HCT116 (cell line): ENCODE measurements around the gene INAFM1. TPM values are rescaled to one million over a fixed set of nuclear protein-coding genes. Genes with fewer than 3 reads are reported as not detected.

ENCODE experiments used
- ATAC-seq: fragments of 200-7000 bp; cut with Tn5 transposase; 2 replicates; pipeline ENCODE4 v1.9.1; 2020; ENCODE audit warnings: mild to moderate bottlenecking, moderate library complexity
- BruUV-seq: library from RNA; stranded (reverse); fragments of 400-500 nt; replicated peaks from 2 replicates; lab custom pipeline; 2021; lab: Mats Ljungman, UMichigan
- CTCF ChIA-PET: fragments of 300-600 bp; sonication (Branson Sonifier 250); formaldehyde crosslinking; loops from one replicate; lab custom pipeline; 2021; ENCODE audit warnings: antibody characterized with exemption; lab: Charles Lee
- POLR2A ChIA-PET: fragments of 300-600, 350-600 bp; sonication (Branson Sonifier 250); formaldehyde crosslinking; loops from one replicate; lab custom pipeline; 2021; ENCODE audit warnings: antibody characterized with exemption; lab: Charles Lee
- RAD21 ChIA-PET, 2 experiments: fragments of 300-600 bp; sonication (Branson Sonifier 250); formaldehyde crosslinking; loops; one replicate each; lab custom pipeline; 2023; ENCODE audit warnings: low total read pairs in 2 of 2; ENCODE audit not compliant: uncharacterized antibody in 2 of 2, unreplicated experiment in 2 of 2, low non-redundant PET in 1 of 2; lab: Charles Lee
- DNase-seq: peaks from one replicate; pipeline ENCODE4 v3.0.0-alpha.2; 2010; ENCODE audit warnings: low read depth, low spot score
- H2AFZ ChIP-seq: fragments of 200-600 bp; shearing (Covaris generic), sonication (generic); 2 replicates; pipeline ENCODE4 v1.6.1; 2017; ENCODE audit warnings: low read depth, mixed run types, mixed read lengths, antibody characterized with exemption, low read length; ENCODE audit not compliant: poor library complexity, severe bottlenecking
- H3K27ac ChIP-seq: 2 replicates; pipeline ENCODE4 v1.5.1; 2012; ENCODE audit warnings: low read depth, low read length
- H3K27me3 ChIP-seq: fragments of 200-600 bp; sonication (generic); 2 replicates; pipeline ENCODE4 v1.6.1; 2016; ENCODE audit warnings: mixed run types, low read length, mixed read lengths; ENCODE audit not compliant: insufficient read depth
- H3K36me3 ChIP-seq, 2 experiments: fragments of 200-500 bp in 1 of 2; fragments of 200-600 bp in 1 of 2; sonication (Bioruptor generic) in 1 of 2; sonication (generic) in 1 of 2; 2 replicates each; pipeline versions ENCODE4 v1.5.1 to v1.6.1; 2014 to 2016; ENCODE audit warnings: low read length in 2 of 2, inconsistent platforms in 1 of 2, mixed read lengths in 1 of 2, mixed run types in 1 of 2; ENCODE audit not compliant: insufficient read depth in 2 of 2, control insufficient read depth in 1 of 2
- H3K4me1 ChIP-seq, 2 experiments: fragments of 200-600 bp in 1 of 2; sonication (generic) in 1 of 2; 2 replicates each; pipeline versions ENCODE4 v1.5.1 to v1.6.1; 2012 to 2017; ENCODE audit warnings: low read length in 2 of 2, inconsistent platforms in 1 of 2, mild to moderate bottlenecking in 1 of 2, mixed read lengths in 1 of 2, mixed run types in 1 of 2, moderate library complexity in 1 of 2; ENCODE audit not compliant: insufficient read depth in 2 of 2, control insufficient read depth in 1 of 2
- H3K4me2 ChIP-seq: fragments of 200-600 bp; sonication (generic); 2 replicates; pipeline ENCODE4 v1.6.1; 2017; ENCODE audit warnings: mixed run types, low read length, mixed read lengths
- H3K4me3 ChIP-seq, 2 experiments: fragments of 200-600 bp in 1 of 2; sonication (generic) in 1 of 2; replicated peaks in 1 of 2; 2 replicates each; pipeline ENCODE4 v1.5.1; 2011 to 2016; ENCODE audit warnings: low read length in 2 of 2, control low read depth in 1 of 2, low read depth in 1 of 2, mild to moderate bottlenecking in 1 of 2, mixed read lengths in 1 of 2, mixed run types in 1 of 2
- H3K79me2 ChIP-seq: fragments of 200-600 bp; sonication (generic); 2 replicates; pipeline ENCODE4 v1.6.1; 2017; ENCODE audit warnings: mild to moderate bottlenecking, mixed run types, low read length, moderate library complexity, mixed read lengths; ENCODE audit not compliant: insufficient read depth
- H3K9ac ChIP-seq: fragments of 200-600 bp; sonication (generic); 2 replicates; pipeline ENCODE4 v1.6.1; 2016; ENCODE audit warnings: low read length, mixed read lengths
- H3K9me2 ChIP-seq: fragments of 200-600 bp; sonication (generic), shearing (Covaris generic); 2 replicates; pipeline ENCODE4 v1.6.1; 2017; ENCODE audit warnings: mixed run types, mild to moderate bottlenecking, moderate library complexity; ENCODE audit not compliant: insufficient read depth
- H3K9me3 ChIP-seq, 2 experiments: fragments of 200-500 bp in 1 of 2; fragments of 200-600 bp in 1 of 2; sonication (Bioruptor generic) in 1 of 2; sonication (generic) in 1 of 2; 2 replicates each; pipeline ENCODE4 v1.6.1; 2014 to 2017; ENCODE audit warnings: low read length in 2 of 2, mixed read lengths in 2 of 2, inconsistent platforms in 1 of 2, low read depth in 1 of 2, mild to moderate bottlenecking in 1 of 2, mixed run types in 1 of 2, moderate library complexity in 1 of 2; ENCODE audit not compliant: control insufficient read depth in 1 of 2, insufficient read depth in 1 of 2
- H4K20me1 ChIP-seq: fragments of 200-600 bp; sonication (generic), shearing (Covaris generic); 2 replicates; pipeline ENCODE4 v1.6.1; 2017; ENCODE audit warnings: mixed run types, mild to moderate bottlenecking, moderate library complexity; ENCODE audit not compliant: insufficient read depth
- ATF3 ChIP-seq: IDR thresholded peaks from 2 replicates; pipeline ENCODE4 v1.6.1; 2012
- CBX3 ChIP-seq: IDR thresholded peaks from 2 replicates; pipeline ENCODE4 v1.6.1; 2012; ENCODE audit warnings: low read depth
- CEBPB ChIP-seq: IDR thresholded peaks from 2 replicates; pipeline ENCODE4 v1.6.1; 2012; ENCODE audit warnings: low read depth
- EGR1 ChIP-seq: IDR thresholded peaks from 2 replicates; pipeline ENCODE4 v1.6.1; 2012; ENCODE audit warnings: low read depth
- ELF1 ChIP-seq: IDR thresholded peaks from 2 replicates; pipeline ENCODE4 v1.6.1; 2012; ENCODE audit warnings: low read depth, borderline replicate concordance
- EZH2 ChIP-seq: fragments of 200-600 bp; sonication (generic); IDR thresholded peaks from 2 replicates; pipeline ENCODE4 v1.6.1; 2017; ENCODE audit warnings: antibody characterized with exemption, mixed run types
- EZH2phosphoT487 ChIP-seq: fragments of 200-600 bp; IDR thresholded peaks from 2 replicates; pipeline ENCODE4 v1.6.1; 2018; ENCODE audit warnings: antibody characterized with exemption, borderline replicate concordance
- FOSL1 ChIP-seq: IDR thresholded peaks from 2 replicates; pipeline ENCODE4 v1.6.1; 2012; ENCODE audit warnings: low read depth
- JUND ChIP-seq: IDR thresholded peaks from 2 replicates; pipeline ENCODE4 v1.6.1; 2012
- MAX ChIP-seq: IDR thresholded peaks from 2 replicates; pipeline ENCODE4 v1.6.1; 2012
- POLR2A ChIP-seq: IDR thresholded peaks from 2 replicates; pipeline ENCODE4 v1.7.0; 2011; ENCODE audit warnings: borderline replicate concordance; ENCODE audit not compliant: insufficient read depth, insufficient read length; ENCODE audit errors: extremely low read depth
- POLR2AphosphoS5 ChIP-seq: IDR thresholded peaks from 2 replicates; pipeline ENCODE4 v1.6.1; 2011; ENCODE audit warnings: mild to moderate bottlenecking, low read depth, low read length, moderate library complexity
- RAD21 ChIP-seq: IDR thresholded peaks from 2 replicates; pipeline ENCODE4 v1.6.1; 2012; ENCODE audit warnings: low read depth, mild to moderate bottlenecking
- REST ChIP-seq: IDR thresholded peaks from 2 replicates; pipeline ENCODE4 v1.6.1; 2012; ENCODE audit warnings: low read depth
- SIN3A ChIP-seq: IDR thresholded peaks from 2 replicates; pipeline ENCODE4 v1.6.1; 2012; ENCODE audit warnings: low read depth
- SP1 ChIP-seq: IDR thresholded peaks from 2 replicates; pipeline ENCODE4 v1.6.1; 2012; ENCODE audit warnings: low read depth
- SRF ChIP-seq: IDR thresholded peaks from 2 replicates; pipeline ENCODE4 v1.6.1; 2012; ENCODE audit warnings: low read depth
- TCF7L2 ChIP-seq: IDR thresholded peaks from 2 replicates; pipeline ENCODE4 v1.7.0; 2011; ENCODE audit warnings: borderline replicate concordance, inconsistent platforms; ENCODE audit not compliant: insufficient read depth, insufficient read length; ENCODE audit errors: extremely low read depth
- YY1 ChIP-seq: IDR thresholded peaks from 2 replicates; pipeline ENCODE4 v1.6.1; 2011; ENCODE audit warnings: low read length, low read depth, moderate library complexity, mild to moderate bottlenecking; ENCODE audit not compliant: insufficient replicate concordance; ENCODE audit errors: extremely low read depth
- ZBTB33 ChIP-seq: IDR thresholded peaks from 2 replicates; pipeline ENCODE4 v1.6.1; 2011; ENCODE audit warnings: mild to moderate bottlenecking, low read length, moderate library complexity; ENCODE audit not compliant: insufficient replicate concordance; ENCODE audit errors: extremely low read depth
- ZFX ChIP-seq: fragments of 450-650 bp; IDR thresholded peaks from 2 replicates; pipeline ENCODE4 v1.6.1; 2017
- ZNF274 ChIP-seq: fragments of 200-500 bp; sonication (Bioruptor generic); IDR thresholded peaks from 2 replicates; pipeline ENCODE4 v1.6.1; 2014; ENCODE audit warnings: mild to moderate bottlenecking, low read depth, low read length, inconsistent platforms
- intact Hi-C: fragments of 100-400 bp; cut with micrococcal nuclease; formaldehyde crosslinking; loops from 2 replicates; pipeline ENCODE4 v1.10.0; 2022
- total RNA-seq: library from RNA; stranded (reverse); gene quantifications from one replicate; pipeline ENCODE4 v1.2.1, GENCODE V29; 2021; ENCODE audit not compliant: unreplicated experiment

Gene INAFM1
- total RNA-seq, 1 experiment from 2014 or later, result 22.9 TPM

- Histone ChIP-seq H3K9me2 (no peaks in the 10 kb centered on the region), H3K27me3 (no peaks in the 10 kb centered on the region), H3K4me3 (peak overlapping the region; percentile 76 to 78), H3K36me3 (0 out of 4 replicates have a peak, but pooled peaks cover 0 to 2% of the 10 kb centered on the region in 2 experiments), H3K9me3 (no peaks in the 10 kb centered on the region), H3K4me2 (peak overlapping the region; percentile 100), H3K4me1 (peaks cover 20 to 57% of the 10 kb centered on the region in 2 experiments), H3K79me2 (peaks cover 22% of the 10 kb centered on the region), H2AFZ (no peak overlapping the region), H3K9ac (peak overlapping the region; percentile 87), H3K27ac (peak overlapping the region; percentile 97), H4K20me1 (no peaks in the 10 kb centered on the region)
- TSS peak; percentile 89 for BruUV-seq
- ChIA-PET CTCF (interaction anchor here (2.6 to 2.7 kb wide), 2 partner anchors 16 to 18 kb away, joined by 16 read pairs; no protein-coding TSS in a partner anchor), POLR2A (interaction anchor here (0.6 to 3.5 kb wide), 20 partner anchors 10 to 1611 kb away, joined by 3 to 39 read pairs (median 6); partner anchors contain the start of genes CCDC9 and ZC3H4), RAD21 (interaction anchor here (0.6 to 0.7 kb wide), 3 partner anchors 18 to 711 kb away, joined by 3 to 5 read pairs (median 4); no protein-coding TSS in a partner anchor)
- ATAC-seq (peak; percentile 55), DNase-seq (peak; percentile 76)
- intact Hi-C loops, result no loop called here
- TF ChIP-seq YY1 (no peak), POLR2A (peak; percentile 14), SIN3A (peak; percentile 55), EZH2 (no peak), ELF1 (no peak), POLR2AphosphoS5 (peak; percentile 75), JUND (no peak), CEBPB (no peak), ZBTB33 (no peak), EGR1 (no peak), TCF7L2 (peak; percentile 54), ZNF274 (no peak), REST (no peak), ZFX (peak; percentile 53), FOSL1 (no peak), MAX (peak; percentile 68), SP1 (peak; percentile 68; the same call in 1 of the 2 replicates), EZH2phosphoT487 (no peak), CBX3 (no peak), RAD21 (no peak), SRF (no peak), ATF3 (no peak)
These were observed 48.0 kb upstream of the INAFM1 start for GRCh38 chr19:47226426-47227351.
